Pancreas (tissue), 10 donors: Measurements from ENCODE around the gene ABAT. TPM values are rescaled to one million over a fixed set of nuclear protein-coding genes. Genes with fewer than 3 reads are reported as not detected.
"Not testable (repeated sequence)": the region's sequence is repeated elsewhere in the genome, so short reads cannot be mapped to it uniquely, and the experiment has no call there.

Experiments
- ATAC-seq, 4 donors: fragments of 200-7000 bp; cut with Tn5 transposase; one replicate each; pipeline versions ENCODE4 v1.8.0 to v1.9.1; 2020; ENCODE audit warnings: mild to moderate bottlenecking in 4 of 4, moderate library complexity in 4 of 4
- DNase-seq, 6 donors: peaks; one replicate each; pipeline ENCODE4 v3.0.0-alpha.2; 2020
- FAIRE-seq: peaks from 2 replicates; lab custom pipeline; 2012; peaks lifted over from hg19 to GRCh38; lab: Jason Lieb, UNC
- H3K27ac ChIP-seq, 4 donors: fragments of 200-600 bp; sonication (generic); 1 replicate in 3 of 4; 2 replicates in 1 of 4; pipeline versions ENCODE4 v1.5.0 to v1.8.0; 2020
- H3K27me3 ChIP-seq, 4 donors: fragments of 200-600 bp; one replicate each; pipeline ENCODE4 v1.8.0; 2021
- H3K36me3 ChIP-seq, 3 donors: fragments of 200-600 bp; sonication (generic) in 1 of 3; one replicate each; pipeline versions ENCODE4 v1.5.0 to v1.8.0; 2020 to 2021
- H3K4me1 ChIP-seq, 3 donors: fragments of 200-600 bp; one replicate each; pipeline ENCODE4 v1.8.0; 2021
- H3K4me3 ChIP-seq, 4 donors: fragments of 200-600 bp; sonication (generic) in 2 of 4; one replicate each; pipeline versions ENCODE4 v1.5.0 to v1.8.0; 2020 to 2021
- H3K9me3 ChIP-seq, 4 donors: fragments of 200-600 bp; one replicate each; pipeline ENCODE4 v1.8.0; 2021
- WGBS, 2 donors: extraction: QIAGEN DNeasy Blood & Tissue Kit; methylation state at CpG; one replicate each; pipeline ENCODE4 v1.1.7; 2013; 5-methylcytosine and 5-hydroxymethylcytosine counted together
- intact Hi-C, 3 donors: fragments of 100-400 bp; cut with DNase I; formaldehyde crosslinking; loops; one replicate each; pipeline versions ENCODE4 v1.11.1 to v1.14.2; 2022
- polyA plus RNA-seq, 2 donors: library from polyadenylated mRNA; stranded (reverse); fragments of 200-250 nt; gene quantifications; one replicate each; pipeline ENCODE4 v1.2.3, GENCODE V29; 2013
- total RNA-seq, 6 donors: library from RNA; stranded (reverse); fragmentation: NEBNext Ultra II Directional in 4 of 6; extraction: Animal tissue kit (Norgen Biotek cat#: 25700) in 4 of 6; gene quantifications; one replicate each; pipeline versions ENCODE4 v1.2.1 to v1.2.4, GENCODE V29; 2021 to 2023
- TF ChIP-seq, protein P1 (sequence below), 4 donors: fragments of 200-600 bp; sonication (generic) in 3 of 4; IDR thresholded peaks; one replicate each; pipeline versions ENCODE4 v1.5.0 to v1.8.0; 2021; ENCODE audit warnings: antibody characterized with exemption in 4 of 4
- donor health status: healthy with polysubstance abuse.
- donor health status: DM: no; HTN: no; CAD: no; lungs with moderate emphysema.
- donor health status: DM: no; HTN: no; CAD: no.
- donor health status: control.
- donor health status: control.
- donor health status: Bipolar disorder and iron deficiency.
- donor health status: DM: yes; HTN: yes; CAD: no.
- donor health status: DM: no; HTN: no; CAD: no.
- donor health status: DM: no; HTN: no; CAD: no.
- donor health status: DM: yes; HTN: yes; CAD: no.

Gene ABAT
- total and polyA plus RNA-seq, 8 donors, result 21.5 to 50.2 (median 29.1) TPM

DNA sequence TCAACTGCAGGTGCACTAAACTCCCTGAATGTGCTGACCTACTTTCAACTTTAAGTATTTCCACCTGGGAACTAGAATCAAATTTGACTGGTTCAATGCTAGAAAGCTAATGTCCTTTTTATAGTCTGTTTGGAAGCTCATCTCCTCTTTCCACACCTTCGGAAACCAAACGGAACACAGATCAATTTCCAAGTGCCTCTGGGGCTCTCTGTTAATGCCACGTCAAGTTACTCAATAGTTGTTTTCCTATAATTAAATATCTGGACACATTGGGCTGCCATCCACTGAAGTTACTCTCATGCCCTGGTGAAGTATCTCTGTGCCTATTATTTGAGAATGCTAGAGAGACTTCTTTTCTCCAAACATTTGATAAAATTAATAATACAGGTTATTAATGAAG, 29.7 kb downstream of the ABAT start:
- FAIRE-seq (no peak), DNase-seq (no peak), ATAC-seq (no peak)
- Histone ChIP-seq H3K4me1 (no peaks in the 10 kb centered on the region), H3K4me3 (no peak overlapping the region), H3K27me3 (no peaks in the 10 kb centered on the region), H3K27ac (no peak overlapping the region), H3K9me3 (no peaks in the 10 kb centered on the region), H3K36me3 (no peaks in the 10 kb centered on the region)
- intact Hi-C loops, result no loop called here
- 75 to 78% methylated on average over 3 of the region's 3 CpGs for WGBS, 2 donors
- TF ChIP-seq, protein P1, sequence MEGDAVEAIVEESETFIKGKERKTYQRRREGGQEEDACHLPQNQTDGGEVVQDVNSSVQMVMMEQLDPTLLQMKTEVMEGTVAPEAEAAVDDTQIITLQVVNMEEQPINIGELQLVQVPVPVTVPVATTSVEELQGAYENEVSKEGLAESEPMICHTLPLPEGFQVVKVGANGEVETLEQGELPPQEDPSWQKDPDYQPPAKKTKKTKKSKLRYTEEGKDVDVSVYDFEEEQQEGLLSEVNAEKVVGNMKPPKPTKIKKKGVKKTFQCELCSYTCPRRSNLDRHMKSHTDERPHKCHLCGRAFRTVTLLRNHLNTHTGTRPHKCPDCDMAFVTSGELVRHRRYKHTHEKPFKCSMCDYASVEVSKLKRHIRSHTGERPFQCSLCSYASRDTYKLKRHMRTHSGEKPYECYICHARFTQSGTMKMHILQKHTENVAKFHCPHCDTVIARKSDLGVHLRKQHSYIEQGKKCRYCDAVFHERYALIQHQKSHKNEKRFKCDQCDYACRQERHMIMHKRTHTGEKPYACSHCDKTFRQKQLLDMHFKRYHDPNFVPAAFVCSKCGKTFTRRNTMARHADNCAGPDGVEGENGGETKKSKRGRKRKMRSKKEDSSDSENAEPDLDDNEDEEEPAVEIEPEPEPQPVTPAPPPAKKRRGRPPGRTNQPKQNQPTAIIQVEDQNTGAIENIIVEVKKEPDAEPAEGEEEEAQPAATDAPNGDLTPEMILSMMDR (IDR thresholded peaks at IDR 0.05), result no peak

DNA sequence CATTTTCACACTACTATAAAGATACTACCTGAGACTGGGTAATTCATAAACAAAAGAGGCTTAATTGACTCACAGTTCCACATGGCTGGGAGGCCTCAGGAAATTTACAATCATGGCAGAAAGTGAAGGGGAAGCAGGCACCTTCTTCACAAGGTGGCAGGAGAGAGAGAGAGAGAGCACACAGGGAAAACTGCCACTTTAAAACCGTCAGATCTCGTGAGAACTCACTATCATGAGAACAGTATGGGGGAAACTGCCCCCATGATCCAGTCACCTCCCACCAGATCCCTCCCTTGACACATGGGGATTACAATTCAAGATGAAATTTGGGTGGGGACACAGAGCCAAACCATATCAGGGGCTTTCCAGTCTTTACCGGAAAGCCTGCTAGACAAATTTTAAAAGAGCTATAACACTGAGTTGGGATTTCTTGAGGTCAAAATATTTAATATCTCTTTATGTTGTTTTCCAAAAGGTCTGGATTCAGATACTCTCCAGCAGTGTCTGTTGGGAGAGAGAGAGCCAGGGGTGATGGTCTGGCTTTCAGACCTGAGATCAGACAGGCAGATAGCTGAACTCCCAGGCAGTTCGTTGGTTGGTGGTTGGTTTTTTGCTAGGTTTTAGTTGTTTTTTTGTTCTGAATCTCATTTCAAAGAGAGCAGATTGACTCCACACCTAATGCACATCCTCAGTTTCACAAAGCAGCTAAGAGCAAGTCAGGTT, 30.8 kb downstream of the ABAT start:
- ATAC-seq, DNase-seq: not testable (repeated sequence)

GRCh38 chr16:8708536-8708935, 34.1 kb downstream of the ABAT start:
- no peak for FAIRE-seq
- Histone ChIP-seq H3K36me3 (no peaks in the 10 kb centered on the region), H3K27ac (no peak overlapping the region), H3K4me1 (no peaks in the 10 kb centered on the region), H3K27me3 (no peaks in the 10 kb centered on the region), H3K4me3 (no peak overlapping the region), H3K9me3 (no peaks in the 10 kb centered on the region)
- no peak for DNase-seq
- intact Hi-C loops, result no loop called here
- WGBS, 2 donors, result 43 to 46% methylated on average over 4 of the region's 4 CpGs
- peak in 1 of 4 donors; percentile 17 for ATAC-seq
- TF ChIP-seq, protein P1 (IDR thresholded peaks at IDR 0.05), result no peak

More for the DNA sequence above, 30.8 kb downstream of the ABAT start:
- H3K36me3 ChIP-seq, H3K4me3 ChIP-seq, intact Hi-C loops, H3K27ac ChIP-seq, H3K4me1 ChIP-seq, H3K9me3 ChIP-seq, H3K27me3 ChIP-seq, FAIRE-seq: not testable (repeated sequence)
- WGBS, 2 donors, result 51 to 54% methylated on average over 4 of the region's 4 CpGs

DNA sequence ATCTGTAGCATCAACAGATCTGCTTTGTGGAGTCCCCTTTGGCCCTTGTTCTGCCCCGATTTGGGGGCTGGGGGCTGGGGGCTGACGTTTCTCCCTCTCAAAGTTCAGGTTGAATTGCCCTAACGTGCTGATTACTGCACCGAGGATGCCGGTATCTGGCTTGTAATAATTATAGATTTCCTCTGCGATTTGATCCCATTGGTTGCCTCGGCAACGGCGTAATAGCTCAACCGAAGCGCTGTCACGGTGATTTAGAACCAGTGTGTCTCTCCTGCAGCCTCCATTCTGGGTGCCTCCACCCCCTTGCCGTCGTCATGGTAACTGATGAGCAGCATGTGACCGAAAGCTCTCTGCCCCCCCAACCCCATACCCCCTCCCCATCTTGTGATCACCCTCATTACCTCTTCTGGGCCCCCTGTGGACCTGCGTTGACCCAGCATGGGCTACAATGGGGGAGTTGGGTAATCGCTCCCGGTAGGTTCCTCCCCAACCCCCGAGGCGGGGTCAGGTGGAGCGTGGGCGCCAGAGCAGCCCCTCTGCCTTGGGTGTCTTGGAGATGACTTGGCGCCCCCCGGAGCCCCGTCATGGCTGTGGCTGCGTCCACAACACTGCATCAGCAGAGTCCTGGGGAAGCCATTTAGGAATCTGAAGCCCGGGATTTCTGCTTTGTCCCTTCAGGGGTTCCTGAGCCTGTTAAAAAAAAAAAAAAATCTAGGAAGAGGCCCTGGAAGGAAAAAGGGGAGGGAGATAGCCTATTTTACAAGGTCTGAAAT, 38.4 kb downstream of the ABAT start:
- DNase-seq (no peak), FAIRE-seq (no peak), ATAC-seq (peak in 2 of 4 donors; percentile 49 to 50)
- TF ChIP-seq, protein P1 (IDR thresholded peaks at IDR 0.05), result no peak
- no peaks in the 10 kb centered on the region for H3K4me1 ChIP-seq
- H3K9me3 ChIP-seq, result no peaks in the 10 kb centered on the region
- intact Hi-C loops, result no loop called here
- no peak overlapping the region for H3K4me3 ChIP-seq
- no peak overlapping the region for H3K27ac ChIP-seq
- 57 to 61% methylated on average over 27 of the region's 27 CpGs for WGBS, 2 donors
- H3K27me3 ChIP-seq, result no peaks in the 10 kb centered on the region
- H3K36me3 ChIP-seq, result no peaks in the 10 kb centered on the region

DNA sequence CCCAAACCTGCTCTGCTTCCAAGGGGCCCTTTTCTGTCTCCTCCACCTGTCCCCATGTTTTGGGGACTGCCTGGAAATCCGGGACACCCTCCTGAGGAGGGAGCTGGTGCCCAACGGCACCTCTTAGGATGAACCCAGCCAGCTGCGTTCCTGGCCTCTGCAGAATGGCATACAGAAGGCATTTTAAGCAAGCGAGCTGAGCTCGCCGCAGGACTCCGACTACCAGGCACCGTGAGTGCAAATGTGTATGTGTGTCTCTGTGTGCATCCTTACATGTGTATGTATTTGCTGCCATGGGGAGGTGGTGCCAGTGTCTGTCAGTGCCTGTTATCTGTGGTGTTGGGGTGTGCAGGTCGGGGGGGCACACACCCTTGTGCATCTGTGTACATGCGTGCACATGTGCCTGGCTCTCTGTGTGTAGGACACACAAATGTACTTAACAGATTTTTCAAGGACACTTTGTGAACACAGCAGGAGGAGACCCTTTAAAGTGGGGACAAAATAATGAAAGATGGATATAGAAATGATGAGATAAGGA, 39.3 kb downstream of the ABAT start:
- no peak overlapping the region for H3K4me3 ChIP-seq
- FAIRE-seq (no peak), DNase-seq (no peak), ATAC-seq (no peak)
- H3K9me3 ChIP-seq, result no peaks in the 10 kb centered on the region
- 81 to 88% methylated on average over 10 of the region's 10 CpGs for WGBS, 2 donors
- intact Hi-C loops, result no loop called here
- no peaks in the 10 kb centered on the region for H3K36me3 ChIP-seq
- peaks cover 0 to 5% (median 0%) of the 10 kb centered on the region in 3 donors for H3K4me1 ChIP-seq
- no peak overlapping the region for H3K27ac ChIP-seq
- no peaks in the 10 kb centered on the region for H3K27me3 ChIP-seq
- TF ChIP-seq, protein P1 (IDR thresholded peaks at IDR 0.05), result no peak
